ENCODE results near the gene PRR15. TPM values are rescaled to one million over a fixed set of nuclear protein-coding genes. Genes with fewer than 3 reads are reported as not detected.

PRR15 gene
- total RNA-seq, 1 donor from 2014 or later: 4.1 TPM

GRCh38 chr7:29588900-29589696 is 25.5 kb downstream of the PRR15 start:
- no peak for DNase-seq
- peak; percentile 84 for TF ChIP-seq CTCF (IDR thresholded peaks at IDR 0.05)
- ATAC-seq: peak; percentile 76 to 87
- Histone ChIP-seq H3K9me3 (no peaks in the 10 kb centered on the region), H3K36me3 (no peaks in the 10 kb centered on the region), H3K4me1 (no peaks in the 10 kb centered on the region), H3K4me3 (no peak overlapping the region), H3K27me3 (ENCODE audit: low read depth) (no peaks in the 10 kb centered on the region), H3K27ac (no peak overlapping the region)
- intact Hi-C loops (cut with DNase I): no loop called here

GRCh38 chr7:29592866-29593265 is 29.2 kb downstream of the PRR15 start:
- no peak for DNase-seq
- H3K4me1 ChIP-seq: no peaks in the 10 kb centered on the region
- no peaks in the 10 kb centered on the region for H3K9me3 ChIP-seq
- H3K4me3 ChIP-seq: no peak overlapping the region
- no peak overlapping the region for H3K27ac ChIP-seq
- no peaks in the 10 kb centered on the region for H3K36me3 ChIP-seq
- H3K27me3 ChIP-seq (ENCODE audit: low read depth): no peaks in the 10 kb centered on the region
- no peak for ATAC-seq
- intact Hi-C loops (cut with DNase I): no loop called here
- no peak for TF ChIP-seq CTCF (IDR thresholded peaks at IDR 0.05)

GRCh38 chr7:29593459-29593858 is 29.8 kb downstream of the PRR15 start:
- no peaks in the 10 kb centered on the region for H3K27me3 ChIP-seq (ENCODE audit: low read depth)
- intact Hi-C loops (cut with DNase I): no loop called here
- H3K4me3 ChIP-seq: no peak overlapping the region
- no peaks in the 10 kb centered on the region for H3K9me3 ChIP-seq
- no peak for TF ChIP-seq CTCF (IDR thresholded peaks at IDR 0.05)
- H3K27ac ChIP-seq: no peak overlapping the region
- no peaks in the 10 kb centered on the region for H3K4me1 ChIP-seq
- DNase-seq (no peak), ATAC-seq (no peak)
- no peaks in the 10 kb centered on the region for H3K36me3 ChIP-seq

- intact Hi-C loops (cut with DNase I): no loop called here
- no peak overlapping the region for H3K27ac ChIP-seq
- no peak for TF ChIP-seq CTCF (IDR thresholded peaks at IDR 0.05)
- H3K4me3 ChIP-seq: no peak overlapping the region
- no peaks in the 10 kb centered on the region for H3K9me3 ChIP-seq
- ATAC-seq (peak in 1 of 2 donors; percentile 39), DNase-seq (no peak)
- no peaks in the 10 kb centered on the region for H3K36me3 ChIP-seq
- no peaks in the 10 kb centered on the region for H3K27me3 ChIP-seq (ENCODE audit: low read depth)
- no peaks in the 10 kb centered on the region for H3K4me1 ChIP-seq
Measured at GRCh38 chr7:29596593-29597178, 33.1 kb downstream of the PRR15 start.

GRCh38 chr7:29597266-29597665 is 33.6 kb downstream of the PRR15 start:
- TF ChIP-seq CTCF (IDR thresholded peaks at IDR 0.05): no peak
- no peak overlapping the region for H3K27ac ChIP-seq
- DNase-seq: no peak
- intact Hi-C loops (cut with DNase I): no loop called here
- no peaks in the 10 kb centered on the region for H3K9me3 ChIP-seq
- H3K4me3 ChIP-seq: no peak overlapping the region
- H3K36me3 ChIP-seq: no peaks in the 10 kb centered on the region
- H3K4me1 ChIP-seq: no peaks in the 10 kb centered on the region
- H3K27me3 ChIP-seq (ENCODE audit: low read depth): no peaks in the 10 kb centered on the region
- ATAC-seq: no peak

Measured in lower lobe of right lung (tissue), 2 donors.